ENCODE results near the gene NOTCH4.
"Not testable (repeated sequence)": the region's sequence is repeated elsewhere in the genome, so short reads cannot be mapped to it uniquely, and the experiment has no call there.

NOTCH4 gene

DNA sequence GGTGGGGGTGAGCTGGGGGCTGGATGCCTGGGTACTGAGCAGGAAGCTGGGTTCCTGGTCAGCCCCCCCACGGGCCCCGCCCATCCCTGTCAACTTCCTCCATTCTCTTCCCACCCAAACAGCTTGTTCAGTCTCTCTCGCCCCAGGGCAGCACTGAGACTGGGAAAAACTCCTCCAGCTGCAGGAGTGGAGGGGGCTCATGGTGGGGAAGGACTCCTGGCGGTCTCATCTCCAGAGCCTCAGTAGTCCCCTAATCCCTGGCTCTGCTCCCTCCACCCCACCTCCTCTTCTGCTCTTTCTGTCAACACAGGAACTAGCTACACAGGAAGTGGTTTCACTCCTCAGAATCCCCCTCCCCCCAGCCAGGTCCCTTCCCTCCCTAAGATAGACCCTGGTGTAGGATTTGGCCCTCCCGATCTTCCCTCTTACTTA lies 31.2 kb downstream of the NOTCH4 start, which contains the start of gene GPSM3:
Gene GPSM3 (minus strand): TSS at position 36 of the 432 bp plus-strand sequence. CDS start 130 bp downstream, outside the sequence.
- DNase-seq: peak; percentile 59

DNA sequence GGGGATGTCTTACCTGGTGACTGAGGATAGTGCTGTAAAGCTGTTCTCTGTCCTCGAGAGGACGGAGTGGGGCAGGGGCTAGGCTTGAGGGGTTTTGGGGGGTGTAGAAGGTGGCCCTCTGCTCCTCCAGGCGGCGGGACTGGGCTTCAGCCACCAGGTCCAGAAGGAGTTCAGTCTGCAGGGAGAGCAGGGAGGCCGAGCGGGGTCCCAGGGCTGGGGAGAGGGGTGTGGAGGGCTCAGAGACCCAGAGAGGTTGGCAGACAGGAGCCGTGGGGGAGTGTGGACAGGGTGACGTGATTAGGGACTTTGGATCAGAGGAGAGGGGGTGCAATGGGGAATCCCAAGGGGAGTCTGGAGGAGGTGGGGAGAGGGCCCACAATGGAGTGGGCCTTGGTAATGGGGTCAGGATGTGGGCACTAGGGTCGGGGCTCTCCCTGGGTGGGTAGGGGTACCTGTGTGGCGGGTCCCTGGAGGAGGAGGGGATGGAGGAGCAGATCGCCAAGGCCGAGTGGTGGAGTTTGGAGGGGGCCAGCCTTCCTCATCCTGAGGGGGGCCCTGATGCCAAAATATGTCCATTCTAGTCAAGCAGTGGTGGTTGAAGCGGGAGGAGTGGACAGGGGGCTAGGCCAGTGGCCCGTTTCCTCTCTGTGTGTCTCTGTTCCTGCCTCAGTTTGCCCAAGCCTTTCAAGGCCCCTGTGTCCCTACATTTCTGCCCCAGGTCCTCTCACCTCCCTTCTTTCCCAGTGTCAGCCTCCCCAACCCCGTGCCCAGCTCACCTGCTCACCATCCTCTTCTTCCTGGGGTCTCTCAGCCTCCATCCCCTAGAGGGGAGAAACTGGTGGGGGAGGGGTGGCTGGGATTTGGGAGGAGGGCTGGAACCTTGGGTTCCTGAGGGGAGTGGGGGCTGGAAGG lies 31.9 kb downstream of the NOTCH4 start:
- DNase-seq: no peak

DNA sequence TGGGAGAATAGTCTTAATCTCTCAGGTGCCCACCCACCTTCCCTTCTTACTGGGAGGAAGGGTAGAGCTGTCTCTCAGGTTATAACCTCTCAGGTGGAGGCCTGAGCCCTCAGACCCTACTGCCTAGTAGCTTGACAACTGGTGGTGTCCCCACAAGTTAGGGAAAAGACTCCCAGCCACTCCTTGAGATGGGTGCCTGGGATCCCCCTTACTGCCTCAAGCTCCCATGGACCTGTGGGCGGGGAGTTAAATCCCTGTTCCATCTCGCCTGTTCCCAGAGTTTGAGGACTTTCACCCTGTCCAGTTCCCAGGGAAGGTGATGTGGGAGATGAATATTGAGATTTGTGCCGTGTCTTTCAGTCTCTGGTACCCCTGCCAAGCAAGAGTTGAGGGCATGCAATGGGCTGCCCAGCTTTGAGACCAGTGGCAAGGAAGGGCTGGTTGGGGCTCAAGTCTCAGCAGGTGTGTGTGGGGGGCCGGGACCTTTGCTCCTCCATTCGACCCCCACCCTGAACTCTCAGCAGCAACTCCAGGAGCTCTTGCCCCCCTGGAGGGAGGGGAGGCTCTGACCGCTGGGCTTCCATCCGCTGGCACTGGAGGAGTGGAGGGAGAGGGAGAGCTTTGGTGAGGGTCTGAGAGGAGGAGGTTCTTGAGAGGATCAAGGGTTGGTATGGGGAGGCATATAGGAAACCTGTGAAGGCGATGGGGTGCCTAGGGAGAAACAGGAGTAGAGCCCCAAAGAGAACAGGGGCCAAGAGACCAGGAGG lies 32.8 kb downstream of the NOTCH4 start:
- no peak for DNase-seq

DNA sequence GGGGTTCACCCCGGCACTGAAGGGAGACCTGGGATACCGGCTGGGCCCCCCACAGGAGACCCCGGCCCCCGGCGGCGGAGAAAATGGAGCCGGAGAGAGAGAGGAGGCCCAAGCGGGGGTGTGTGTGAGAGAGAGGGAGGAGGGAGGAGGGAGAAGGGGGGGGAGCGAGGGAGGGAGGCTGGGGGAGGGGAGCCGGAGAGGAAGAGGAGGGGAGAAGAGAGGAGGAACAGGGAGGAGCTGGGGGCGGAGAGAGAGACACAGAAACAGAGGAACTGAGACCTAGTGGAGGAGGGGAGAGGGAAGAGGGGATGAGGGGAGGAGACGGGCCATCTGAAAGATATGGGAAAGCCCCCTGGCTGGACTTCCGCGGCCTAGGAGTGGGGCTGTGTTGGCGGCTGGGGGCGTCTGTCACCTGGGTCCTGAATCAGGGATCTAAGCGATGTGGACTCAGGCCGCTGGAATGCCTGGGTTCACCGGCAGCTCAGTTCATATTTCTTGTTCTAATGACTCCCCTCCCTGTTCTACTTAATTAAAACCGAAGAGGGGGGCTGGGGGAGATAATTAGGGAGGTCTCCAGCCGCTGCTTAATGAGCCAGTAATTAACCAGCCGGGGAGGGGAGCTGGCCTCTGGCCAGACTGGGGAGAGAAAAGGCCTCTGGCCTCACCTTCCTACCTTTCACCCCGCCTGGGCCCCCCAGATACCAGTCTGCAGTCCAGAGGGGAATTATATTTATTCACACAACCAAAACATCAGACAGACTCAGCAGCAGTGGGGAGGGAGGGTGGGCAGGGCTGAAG lies 33.6 kb downstream of the NOTCH4 start, which contains the start of gene PBX2:
Gene PBX2 (minus strand): TSS at position 149 of the 798 bp plus-strand sequence. CDS start 287 bp downstream, outside the sequence.
- peak; percentile 93 for DNase-seq

DNA sequence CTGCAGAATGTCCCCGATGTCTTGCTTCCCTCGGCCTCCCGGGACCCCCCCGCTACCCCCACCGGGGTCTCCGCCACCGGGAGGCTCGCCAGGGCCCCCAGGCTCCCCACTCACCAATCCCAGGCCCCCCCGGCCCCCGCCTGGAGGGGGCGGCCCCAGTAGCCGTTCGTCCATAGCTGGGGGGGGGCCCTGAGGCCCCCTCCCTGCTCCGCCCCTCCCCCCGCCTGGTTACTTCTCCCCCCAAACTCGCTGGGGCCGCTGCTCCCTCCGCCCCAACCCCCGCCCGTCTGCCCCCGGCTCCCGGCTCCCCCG lies 34.2 kb downstream of the NOTCH4 start:
- no peak for DNase-seq

DNA sequence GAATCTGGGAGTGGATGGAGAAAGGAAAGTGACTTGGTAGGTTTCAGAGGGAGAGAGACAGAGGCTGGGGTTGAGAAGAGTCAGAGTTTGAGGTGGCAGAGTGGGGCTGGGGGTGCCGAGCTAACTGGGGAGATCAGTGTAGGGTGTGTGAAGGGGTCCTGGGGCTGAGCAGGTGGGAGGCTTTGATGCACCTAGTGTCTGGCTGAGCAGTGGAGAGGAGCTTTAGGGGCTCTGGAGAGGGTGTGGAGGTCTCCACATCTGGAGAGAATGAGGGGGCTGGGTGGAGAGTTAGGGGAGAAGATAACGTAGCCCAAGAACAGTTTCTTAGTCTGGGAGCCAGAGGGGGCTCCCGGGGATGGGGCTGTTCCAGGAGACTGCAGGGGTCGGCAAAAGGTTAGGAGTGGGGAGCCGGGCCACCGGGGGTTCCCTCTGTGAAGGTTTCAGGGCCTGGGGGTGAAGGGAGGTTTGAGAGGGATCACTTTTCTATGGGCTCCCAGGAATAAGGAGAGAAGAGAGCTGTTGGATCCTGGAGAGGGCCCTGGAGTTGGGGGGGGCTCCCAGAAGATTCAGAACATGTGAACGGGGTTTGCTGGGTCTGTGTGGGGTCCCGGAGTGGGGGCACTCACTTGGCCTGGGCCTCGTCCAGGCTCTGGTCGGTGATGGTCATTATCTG lies 34.7 kb downstream of the NOTCH4 start:
- DNase-seq: no peak

DNA sequence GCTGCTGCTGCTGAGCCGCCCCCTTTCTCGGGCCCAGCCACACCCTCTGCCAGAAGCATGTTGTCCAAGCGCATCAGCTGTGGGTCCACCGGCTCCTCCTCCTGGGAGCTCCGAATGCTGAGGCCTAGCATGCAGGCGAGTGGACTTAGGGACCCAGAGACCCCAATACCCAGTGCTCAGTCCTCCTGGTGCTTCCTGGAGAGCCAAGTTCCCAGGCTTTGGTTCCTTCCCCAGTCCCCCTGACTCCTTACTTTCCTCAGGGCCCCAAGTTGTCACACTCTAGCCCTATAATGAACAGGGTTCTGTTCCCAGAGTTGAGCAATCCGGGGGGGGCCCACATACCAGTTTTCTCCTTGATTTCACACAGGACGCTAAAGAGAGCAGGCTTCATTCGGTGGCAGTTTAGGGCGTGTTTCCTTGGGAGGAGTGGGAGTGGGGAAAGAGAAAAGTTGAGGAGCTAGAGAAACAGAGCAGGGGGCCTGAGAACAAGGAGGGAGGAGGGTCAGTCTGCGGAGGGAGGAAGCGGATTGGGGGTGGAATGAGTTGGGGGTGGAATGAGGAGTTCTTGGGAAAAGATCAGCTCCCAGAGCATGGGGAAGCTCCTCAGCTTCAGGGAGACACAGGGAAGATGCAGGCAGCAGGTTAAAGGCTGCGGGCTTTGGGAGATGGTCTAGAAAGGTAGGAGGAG lies 35.3 kb downstream of the NOTCH4 start:
- no peak for DNase-seq

DNA sequence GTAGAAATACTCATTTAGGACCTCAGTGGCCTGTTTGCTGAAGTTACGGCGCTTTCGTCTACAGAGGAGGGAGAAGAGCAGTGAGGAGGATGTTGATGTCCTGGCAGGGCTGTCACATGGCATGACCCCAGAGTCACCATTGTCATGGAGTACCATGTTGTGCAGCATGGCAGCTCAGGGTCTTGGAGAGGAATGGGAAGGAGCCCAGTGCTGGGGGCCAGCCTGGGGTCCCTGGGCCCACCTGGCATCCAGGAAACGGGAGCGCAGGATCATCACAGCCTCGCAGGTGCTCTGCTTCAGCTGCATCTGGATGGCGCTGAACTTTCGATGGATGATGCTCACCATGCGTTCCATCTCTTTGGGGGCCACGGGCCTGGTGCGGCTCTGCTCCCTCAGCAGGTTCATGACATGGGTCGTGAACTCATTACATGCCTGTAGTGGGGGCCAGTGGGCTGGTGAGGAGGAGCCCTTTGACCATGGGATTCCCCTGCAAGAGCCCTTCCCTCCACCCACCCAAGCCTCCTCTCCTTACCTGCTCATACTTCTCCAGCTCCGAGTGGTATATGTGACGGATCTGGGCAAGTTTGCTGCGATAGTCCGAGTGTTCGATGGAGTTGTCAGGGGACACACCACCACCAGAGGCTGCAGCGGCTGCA lies 36.0 kb downstream of the NOTCH4 start:
- DNase-seq: not testable (repeated sequence)

DNA sequence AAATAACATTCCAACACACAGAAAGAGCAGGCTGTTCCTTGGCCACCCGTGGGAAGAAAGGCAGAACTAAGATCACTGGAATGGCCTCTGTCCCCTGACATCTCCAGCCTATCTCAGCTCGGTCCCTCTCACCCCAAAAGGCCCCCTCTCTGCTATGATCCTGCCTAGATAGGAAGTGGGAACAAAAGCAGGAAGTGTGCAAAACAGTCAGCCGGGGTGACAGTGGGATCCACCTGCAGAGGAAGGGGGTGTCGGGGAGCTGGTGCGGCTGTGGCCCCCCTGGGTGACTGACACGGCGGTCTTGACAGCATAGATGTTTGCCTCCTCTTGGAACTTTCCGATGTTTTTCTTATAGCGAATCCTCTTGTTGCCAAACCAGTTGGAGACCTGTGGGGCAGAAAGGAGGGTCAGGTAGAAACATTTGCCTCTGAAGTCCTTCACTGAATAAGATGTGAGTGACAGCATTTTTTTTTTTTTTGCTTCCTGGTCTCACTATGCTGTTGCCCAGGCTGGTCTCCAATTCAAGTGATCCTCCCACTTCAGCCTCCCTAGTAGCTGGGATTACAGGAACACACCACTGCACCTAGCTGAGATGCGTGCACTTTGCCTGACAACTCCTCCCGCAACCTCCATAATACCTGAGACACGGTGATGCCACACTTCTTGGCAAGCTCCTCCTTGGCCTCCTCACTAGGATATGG lies 36.7 kb downstream of the NOTCH4 start:
- DNase-seq: no peak

DNA sequence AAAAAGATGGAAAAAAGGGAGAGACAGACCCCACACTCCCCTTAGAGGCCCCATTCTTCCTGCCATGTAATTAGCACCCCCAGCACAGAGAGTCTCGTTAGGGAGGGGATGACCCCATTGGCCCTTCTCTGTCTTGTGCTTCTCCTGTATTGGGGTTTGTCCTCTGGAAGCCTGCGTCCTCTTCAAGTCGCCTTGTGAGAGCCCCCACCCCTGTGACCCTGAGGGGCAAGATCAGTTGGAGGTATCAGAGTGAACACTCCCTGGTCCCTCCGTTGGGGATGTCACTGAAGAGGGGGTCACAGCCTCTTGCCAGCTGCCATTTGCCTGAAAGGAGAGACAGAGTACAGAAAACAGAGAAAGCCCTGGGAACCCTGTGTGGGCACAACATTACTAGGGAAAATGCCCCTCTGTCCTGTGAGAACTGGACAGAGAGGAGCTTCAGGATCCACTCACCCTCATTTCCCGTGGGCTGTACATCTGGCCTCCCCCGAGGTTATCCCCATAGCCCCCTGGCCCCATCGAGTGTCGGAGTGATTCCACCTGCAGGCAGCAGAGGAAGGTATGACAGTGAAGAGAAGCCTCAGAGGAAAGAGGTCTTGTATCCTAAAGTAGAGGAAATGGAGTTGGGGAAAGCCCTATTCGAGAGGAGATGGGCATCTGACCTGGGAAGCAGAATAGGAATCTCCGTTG lies 37.6 kb downstream of the NOTCH4 start:
- DNase-seq: not testable (repeated sequence)

DNA sequence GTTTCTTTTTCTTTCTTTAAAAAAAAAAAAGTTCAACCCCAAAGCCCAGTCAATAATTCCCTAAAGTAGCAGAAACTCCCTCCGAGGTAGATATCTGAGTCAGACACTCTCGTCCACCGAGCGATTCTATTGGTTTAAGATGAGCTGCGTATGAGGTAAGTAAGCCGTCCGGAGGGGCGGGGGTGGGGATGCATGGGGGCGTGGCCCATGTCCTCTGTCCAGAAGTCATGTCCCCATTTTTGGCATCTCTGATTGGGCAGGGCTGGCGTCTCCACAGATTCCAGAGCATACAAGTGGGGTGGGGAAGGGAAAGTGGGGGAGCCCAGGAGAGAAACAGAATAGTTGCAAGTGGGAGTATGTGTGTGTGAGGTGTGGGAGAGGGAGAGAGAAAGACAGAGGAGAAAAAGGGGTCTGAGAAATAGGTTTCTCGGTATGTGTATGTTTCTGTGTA lies 38.2 kb downstream of the NOTCH4 start:
- DNase-seq: peak; percentile 90

DNA sequence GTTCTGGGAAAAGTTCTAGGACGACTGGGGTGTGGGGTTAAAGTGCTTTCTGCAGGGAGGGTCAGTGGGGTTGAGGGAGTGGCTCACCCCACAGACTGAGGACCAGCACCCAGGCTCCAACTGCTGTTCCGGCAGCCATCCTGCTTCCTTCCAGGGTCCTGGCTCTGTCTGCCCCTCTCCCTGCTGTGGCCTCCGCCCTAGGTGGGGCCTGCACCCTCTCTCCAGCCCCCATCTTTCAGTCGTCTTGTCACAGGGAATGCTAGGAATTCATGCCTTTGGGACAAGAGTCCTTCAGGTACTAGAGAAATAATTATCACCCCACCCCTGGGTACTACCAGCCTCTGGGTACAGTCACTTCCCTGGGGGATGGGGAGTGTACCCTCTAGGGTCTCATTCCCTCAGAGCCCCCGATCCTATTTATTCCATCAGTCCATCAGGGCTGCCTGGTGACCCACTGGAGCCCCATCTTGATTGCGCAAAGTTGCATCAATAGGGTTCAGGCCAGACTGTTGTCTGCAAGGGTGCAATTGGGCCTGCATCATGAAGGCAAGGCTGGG lies 39.7 kb downstream of the NOTCH4 start, which contains the start of gene AGER:
Gene AGER (minus strand): TSS at position 170 of the 557 bp plus-strand sequence. CDS start 31 bp downstream, at position 139.
- DNase-seq: no peak

DNA sequence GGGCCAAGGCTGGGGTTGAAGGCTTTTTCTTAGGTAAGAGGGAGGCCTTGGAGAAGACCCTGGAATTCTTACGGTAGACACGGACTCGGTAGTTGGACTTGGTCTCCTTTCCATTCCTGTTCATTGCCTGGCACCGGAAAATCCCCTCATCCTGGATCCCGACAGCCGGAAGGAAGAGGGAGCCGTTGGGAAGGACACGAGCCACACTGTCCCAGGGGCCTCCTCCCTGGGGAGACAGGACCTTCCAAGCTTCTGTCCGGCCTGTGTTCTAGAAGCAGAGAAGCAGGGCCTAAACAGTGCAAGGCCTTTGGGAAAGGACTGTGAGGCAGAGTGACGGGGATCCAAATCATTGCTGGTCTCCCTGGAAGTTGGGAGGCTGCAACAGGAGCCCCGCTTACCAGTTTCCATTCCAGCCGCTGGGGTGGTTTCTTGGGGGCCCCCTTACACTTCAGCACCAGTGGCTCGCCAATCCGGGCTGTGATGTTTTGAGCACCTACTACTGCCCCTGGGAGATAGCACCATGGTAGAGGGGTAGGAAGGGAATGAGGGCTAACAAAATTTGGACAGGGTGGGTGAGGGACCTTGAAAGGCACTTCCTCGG lies 40.3 kb downstream of the NOTCH4 start:
- no peak for DNase-seq

DNA sequence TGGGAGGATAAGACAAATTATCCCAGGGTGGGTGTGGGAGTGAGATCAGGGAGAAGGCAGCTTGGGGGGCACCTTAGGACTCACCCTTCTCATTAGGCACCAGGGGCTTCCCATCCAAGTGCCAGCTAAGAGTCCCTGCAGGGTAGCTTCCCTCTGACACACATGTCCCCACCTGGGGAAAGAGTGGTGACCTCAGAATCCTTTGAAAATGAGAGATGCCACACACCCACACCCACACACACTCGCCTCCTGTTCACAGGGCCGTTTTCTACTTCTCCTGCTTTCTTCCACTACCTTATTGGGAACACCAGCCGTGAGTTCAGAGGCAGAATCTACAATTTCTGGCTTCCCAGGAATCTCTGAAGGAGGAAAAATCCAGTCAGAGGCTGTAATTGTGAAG lies 40.8 kb downstream of the NOTCH4 start:
- DNase-seq: no peak

DNA sequence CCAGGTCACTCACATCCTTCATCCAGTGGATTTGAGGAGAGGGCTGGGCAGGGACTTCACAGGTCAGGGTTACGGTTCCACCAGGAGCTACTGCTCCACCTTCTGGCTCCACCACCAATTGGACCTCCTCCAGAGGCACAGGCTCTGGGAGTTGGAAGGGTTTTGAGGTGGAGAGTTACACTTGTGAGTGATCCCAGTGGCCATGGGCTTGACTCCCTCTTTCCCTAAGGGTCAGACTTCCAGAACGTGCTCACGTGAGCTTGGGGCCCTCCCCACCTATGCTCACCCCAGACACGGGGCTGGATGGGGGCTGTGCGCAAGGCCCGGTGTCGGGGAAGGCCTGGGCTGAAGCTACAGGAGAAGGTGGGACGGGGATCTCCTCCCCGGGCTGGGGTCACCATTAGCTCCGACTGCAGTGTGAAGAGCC lies 41.3 kb downstream of the NOTCH4 start:
- DNase-seq: no peak

DNA sequence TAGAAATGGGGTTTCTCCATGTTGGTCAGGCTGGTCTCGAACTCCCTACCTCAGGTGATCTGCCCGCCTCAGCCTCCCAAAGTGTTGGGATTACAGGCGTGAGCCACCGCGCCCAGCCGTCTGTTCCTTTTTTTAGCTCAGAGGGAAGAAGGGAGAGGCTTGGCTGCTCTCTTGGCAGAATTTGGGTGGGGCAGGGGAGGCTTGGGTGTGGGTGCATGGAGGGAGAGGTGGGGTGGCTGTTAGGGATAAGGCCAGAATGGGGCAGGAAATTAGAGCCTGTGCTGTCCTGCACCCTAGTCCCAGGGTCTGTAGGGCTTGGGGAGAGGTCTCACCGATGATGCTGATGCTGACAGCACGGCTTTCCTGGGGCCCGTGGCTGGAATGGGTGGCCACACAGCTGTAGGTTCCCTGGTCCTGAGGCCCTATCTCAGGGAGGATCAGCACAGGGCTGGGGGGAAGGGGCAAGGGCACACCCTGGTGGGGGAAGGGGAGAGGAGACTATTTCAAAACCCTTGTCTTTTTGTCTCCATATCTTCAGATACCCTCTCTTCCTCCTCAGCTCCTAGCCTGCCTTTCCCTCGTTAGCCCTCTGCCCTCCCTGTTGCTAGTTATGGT lies 41.8 kb downstream of the NOTCH4 start:
- no peak for DNase-seq

DNA sequence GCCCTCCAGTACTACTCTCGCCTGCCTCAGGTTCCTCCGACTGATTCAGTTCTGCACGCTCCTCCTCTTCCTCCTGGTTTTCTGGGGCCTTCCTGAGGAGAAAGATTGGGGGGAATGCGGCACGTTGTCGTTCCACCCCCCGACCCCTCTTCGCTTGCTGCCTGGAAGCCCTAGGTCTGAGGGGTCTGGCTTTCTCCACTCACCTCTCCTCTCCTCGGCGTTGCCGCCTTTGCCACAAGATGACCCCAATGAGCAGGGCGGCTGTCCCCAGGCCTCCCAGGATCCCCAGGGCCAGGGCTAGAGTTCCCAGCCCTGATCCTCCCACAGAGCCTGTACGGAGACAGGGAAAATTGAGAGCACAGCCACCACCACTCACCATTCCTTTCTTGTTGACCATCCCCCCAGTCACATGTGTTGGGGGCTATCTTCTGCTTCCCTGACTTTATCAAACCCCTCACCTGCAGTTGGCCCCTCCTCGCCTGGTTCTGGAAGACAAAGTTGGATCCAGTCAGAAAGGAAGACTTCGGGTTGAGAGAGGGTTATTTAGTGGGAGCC lies 42.6 kb downstream of the NOTCH4 start:
- DNase-seq: no peak

Measured in fibroblast of skin of back (primary cell).